GM21381 (cell line): Measurements from ENCODE around the gene DELE1.
A peak's percentile ranks its signal among the peaks of the same experiment; 100 is the strongest.
"Not testable (repeated sequence)": the region's sequence is repeated elsewhere in the genome, so short reads cannot be mapped to it uniquely, and the experiment has no call there.

ENCODE experiments used
- ATAC-seq: cut with Tn5 transposase; IDR thresholded peaks from one replicate; pipeline ENCODE4 v1.9.1; 2021; ENCODE audit warnings: mild to moderate bottlenecking, moderate library complexity; ENCODE audit not compliant: unreplicated experiment

Gene DELE1

DNA sequence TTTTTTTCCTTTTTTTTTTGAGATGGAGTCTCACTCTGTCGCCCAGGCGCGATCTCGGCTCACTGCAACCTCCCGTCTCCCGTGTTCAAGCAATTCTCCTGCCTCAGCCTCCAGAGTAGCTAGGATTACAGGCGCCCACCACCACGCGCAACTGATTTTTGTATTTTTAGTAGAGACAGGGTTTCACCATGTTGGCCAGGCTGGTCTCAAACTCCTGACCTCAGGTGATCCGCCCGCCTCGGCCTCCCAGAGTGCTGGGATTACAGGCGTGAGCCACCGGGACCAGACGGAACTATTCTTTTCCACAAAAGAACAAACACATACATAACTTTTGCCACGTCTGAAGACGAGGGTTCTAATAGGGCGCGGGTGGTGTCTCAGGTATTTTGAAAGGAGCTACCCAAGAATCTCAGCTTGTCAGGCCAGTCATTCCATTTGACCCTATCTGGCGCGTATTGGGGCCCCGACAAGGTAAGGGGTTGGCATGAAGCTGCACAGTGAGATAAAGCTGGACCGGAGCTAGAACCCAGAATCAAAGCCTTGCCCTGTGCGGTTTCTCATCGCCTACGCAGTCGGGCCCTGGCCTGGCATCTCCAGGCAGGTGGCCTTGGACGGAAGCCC lies 734 bp upstream of the DELE1 start:
- ATAC-seq: not testable (repeated sequence)

DNA sequence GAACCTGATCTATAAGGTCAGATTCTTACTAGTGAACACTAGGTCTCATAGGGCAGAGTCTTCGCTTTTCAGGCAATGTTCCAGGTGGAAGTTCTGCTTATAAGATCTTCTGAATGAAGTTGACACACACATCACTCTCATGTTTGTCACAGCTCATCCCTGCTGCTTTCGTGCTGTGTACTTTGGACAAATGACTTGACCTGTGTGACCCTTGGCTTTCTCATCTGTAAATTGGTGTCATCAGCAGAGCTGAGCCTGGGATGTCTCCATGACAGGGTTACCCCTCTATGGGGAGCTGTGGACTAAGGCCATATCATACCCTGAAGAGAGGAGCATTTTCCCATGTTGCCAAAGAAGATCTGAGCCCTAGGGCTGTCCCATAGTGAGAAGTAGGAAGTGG lies 2.8 kb downstream of the DELE1 start:
- no peak for ATAC-seq

DNA sequence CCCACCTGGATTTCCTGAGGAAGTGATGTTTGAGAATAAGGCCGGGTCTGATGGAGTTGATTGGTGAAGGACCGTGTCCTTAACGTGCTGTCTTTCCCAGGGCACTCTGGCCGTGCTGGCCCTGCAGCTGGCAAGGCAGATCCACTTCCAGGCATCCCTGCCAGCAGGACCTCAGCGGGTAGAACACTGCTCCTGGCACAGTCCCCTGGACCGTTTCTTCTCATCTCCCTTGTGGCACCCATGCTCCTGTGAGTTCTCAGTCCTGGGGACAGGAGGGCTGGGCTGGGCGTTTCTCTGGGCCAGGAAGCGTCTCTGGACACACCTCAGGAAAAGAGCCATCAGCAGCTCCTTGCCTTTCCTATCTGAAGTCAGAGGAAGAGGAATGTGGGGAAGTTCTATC lies 4.4 kb downstream of the DELE1 start:
- no peak for ATAC-seq

DNA sequence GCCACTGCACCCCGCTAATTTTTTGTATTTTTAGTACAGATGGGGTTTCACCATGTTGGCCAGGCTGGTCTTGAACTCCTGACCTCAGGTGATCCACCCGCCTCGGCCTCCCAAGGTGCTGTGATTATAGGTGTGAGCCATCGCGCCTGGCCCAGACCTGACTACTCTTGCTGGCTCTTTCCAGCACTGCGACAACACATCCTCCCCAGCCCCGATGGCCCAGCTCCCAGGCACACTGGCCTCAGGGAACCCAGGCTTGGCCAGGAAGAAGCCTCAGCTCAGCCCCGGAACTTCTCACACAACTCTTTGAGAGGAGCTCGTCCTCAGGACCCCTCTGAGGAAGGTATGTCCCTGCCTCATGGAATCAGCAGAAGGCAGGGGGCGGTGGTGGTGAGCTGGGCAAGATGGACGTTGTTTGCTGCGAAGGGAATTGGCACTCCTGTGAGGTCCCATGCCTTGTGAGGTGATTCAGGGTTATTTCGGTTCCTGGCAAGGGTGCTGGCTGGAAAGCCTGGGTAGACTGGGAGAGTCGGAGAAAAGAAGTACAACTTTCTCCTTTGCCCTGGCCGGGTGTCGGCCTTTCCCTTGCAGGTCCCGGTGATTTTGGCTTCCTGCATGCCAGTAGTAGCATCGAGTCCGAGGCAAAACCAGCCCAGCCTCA lies 5.9 kb downstream of the DELE1 start:
- no peak for ATAC-seq

DNA sequence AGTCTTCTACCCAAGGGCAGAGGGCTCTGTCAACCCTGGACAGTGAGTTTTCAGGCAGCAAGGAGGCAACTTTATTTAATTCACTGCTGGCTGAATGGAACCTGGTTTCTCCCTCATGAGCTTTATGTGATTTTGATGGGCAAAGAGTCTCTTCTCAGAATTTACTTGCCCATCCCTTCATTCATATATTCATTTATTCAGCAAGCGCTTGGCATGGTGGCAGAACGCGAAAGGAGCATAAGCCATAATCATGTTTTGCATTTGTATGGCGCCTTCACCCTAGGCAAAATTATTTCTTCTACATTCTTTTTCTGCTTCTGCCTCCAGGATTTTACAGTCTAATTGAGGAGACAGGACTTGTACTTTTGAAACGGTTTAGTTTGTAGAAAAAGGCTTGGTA lies 8.0 kb downstream of the DELE1 start:
- ATAC-seq: no peak

DNA sequence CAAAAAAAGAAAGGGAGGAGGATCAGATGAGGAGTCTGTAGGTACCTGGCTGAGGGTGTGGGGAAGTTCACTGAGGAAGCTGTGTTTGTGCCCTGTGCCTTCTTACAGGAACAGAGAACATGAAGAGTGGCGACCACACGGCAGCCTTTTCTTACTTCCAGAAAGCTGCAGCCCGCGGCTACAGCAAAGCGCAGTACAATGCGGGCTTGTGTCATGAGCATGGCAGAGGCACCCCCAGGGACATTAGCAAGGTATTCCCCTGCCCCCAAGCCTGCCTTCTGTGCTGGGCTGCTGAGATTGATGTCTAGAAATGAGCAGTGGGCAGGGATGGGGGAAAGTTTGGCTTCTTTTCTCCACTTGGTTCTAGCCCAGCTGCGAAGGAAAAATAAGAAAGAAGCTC lies 9.5 kb downstream of the DELE1 start:
- no peak for ATAC-seq

DNA sequence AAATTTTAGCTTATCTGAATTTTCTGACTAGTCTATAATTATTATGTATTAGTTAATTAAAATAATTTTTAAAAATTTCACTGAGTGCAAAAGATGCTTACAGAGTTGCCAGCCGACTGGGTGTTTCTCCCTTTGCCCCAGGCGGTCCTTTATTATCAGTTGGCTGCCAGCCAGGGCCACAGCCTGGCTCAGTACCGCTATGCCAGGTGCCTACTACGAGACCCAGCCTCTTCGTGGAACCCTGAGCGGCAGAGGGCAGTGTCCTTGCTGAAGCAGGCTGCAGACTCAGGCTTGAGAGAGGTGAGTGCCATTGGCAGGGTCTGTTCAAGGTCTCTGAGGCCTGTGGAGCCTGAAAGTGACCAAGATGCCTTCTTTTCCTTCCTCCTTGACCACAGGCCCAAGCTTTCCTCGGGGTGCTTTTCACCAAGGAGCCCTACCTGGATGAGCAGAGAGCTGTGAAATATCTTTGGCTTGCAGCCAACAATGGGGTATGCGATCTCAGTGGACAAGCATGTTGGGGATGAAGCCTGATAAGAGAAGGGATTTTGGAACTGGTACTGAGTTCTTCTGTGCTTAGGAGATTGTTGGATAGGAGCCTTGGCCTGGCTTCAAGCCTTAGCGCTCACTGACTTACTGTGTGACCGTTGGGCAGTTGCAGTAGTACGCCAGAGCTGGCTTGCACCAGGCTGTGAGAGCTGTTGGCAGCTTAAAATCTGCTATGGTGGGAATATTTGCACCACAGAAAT lies 10.6 kb downstream of the DELE1 start:
- no peak for ATAC-seq

DNA sequence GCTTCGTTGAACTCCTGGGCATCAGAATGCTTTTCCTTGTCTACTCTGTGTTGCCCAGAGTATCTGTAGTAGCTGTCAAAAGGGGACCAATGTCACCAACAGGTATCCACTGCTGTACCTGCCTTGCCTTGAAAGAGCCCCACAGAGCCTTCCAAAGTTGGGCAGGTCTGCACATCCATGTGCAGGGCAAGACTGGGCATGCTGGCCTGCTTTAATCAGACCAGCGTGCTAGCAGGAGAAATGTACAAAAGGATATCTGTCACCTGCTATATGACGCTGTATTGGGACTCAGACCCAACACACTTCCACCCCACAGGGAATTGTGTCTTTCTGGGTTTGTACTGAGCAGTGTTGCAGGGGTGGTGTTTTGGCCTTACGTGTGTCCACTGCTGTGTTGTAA lies 11.9 kb downstream of the DELE1 start:
- ATAC-seq: no peak

DNA sequence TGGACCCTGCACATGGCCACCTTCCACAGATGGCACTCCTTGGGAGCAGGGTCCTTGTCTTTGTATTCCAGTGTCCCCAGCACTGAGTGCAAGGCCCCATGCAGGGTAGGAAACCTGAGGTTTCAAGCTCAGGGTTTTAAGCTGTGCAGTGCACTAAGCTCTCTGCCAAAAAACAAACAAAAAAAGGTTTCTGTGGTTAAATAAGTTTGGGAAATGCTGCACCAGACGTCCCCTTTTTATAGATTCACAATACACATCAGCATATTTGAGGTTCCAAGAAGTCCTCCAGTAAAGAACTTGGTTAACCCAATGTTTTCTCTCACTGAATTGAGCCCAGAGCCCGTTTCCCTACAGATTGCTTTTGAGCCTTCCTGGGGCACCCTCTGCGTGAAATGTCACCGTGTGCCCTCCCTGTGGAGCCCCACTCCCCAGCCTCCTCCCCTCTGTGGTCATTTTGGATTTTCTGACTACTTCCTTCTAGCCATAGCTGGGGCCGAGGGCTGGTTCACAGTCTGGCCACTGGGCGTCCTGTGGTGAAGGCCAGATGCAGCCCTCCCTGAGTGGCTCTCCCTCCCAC lies 17.1 kb downstream of the DELE1 start:
- no peak for ATAC-seq

DNA sequence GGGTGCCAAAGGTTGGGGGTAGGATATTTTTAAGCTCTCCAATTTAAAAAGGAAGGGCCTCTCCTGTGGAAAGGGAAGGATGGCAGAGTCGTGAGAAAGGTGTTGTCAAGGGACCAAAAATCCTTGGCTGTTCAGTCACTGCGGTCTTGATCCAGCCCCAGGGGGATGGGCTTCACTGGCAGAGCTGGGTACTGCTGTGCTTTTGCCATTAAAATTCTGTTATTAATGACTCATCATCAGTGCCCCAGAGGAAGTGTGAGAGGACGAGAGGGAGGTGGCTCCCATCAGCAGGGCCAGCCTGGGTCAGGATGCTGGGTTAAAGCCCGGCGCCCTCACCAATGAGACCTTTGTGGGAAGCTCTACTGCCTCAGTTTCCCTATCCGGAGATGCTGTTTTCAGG lies 17.6 kb downstream of the DELE1 start:
- no peak for ATAC-seq

DNA sequence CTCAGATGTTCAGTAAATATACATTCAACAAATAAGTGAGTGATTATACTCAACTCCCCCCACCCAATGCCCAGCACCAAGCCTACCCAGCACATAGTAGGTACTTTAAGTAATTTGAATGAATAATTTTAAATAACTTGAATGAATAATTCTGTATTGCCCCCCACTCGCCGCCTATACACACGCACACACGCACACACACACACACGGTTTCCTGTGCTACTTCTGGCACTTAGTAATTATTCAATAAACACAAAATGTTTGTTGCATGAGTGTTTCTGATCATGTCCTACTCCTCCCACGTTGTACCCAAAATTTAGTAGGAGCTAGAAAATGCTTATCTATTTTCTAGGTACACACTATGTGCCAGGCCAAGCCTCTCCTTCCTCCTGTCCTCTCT lies 18.1 kb downstream of the DELE1 start:
- ATAC-seq: no peak

DNA sequence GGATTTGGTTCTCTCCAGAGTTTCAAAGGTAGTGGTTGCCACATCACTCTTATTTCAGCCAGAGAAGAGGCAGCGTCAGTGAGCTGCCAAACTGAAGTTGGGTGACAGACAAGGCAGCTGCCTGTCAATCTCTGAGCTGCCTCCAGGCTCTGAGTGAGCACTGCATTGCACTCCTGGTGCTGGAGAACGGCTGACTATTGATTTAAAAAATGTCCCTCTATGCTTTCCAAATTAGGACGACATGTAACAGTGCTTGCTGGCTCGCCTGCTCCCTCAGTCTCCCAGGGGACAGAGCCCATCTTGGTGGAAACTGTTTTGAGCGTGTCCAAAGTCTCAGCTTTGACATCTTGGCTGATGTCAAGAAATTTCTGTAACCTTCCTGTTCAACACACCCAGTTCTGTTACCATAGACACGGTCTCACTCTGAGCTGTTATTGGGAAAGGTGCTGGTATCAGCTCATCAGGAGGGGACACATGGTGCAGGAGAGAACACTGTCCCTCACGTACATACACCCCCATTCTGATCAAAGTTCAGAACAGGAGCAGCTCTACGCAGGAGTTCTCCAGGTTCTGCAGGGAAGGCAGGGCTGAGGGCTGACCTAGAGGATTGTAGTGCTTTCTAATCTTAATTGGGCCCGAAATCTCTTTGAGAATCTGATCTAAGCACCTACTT lies 18.6 kb downstream of the DELE1 start:
- no peak for ATAC-seq

DNA sequence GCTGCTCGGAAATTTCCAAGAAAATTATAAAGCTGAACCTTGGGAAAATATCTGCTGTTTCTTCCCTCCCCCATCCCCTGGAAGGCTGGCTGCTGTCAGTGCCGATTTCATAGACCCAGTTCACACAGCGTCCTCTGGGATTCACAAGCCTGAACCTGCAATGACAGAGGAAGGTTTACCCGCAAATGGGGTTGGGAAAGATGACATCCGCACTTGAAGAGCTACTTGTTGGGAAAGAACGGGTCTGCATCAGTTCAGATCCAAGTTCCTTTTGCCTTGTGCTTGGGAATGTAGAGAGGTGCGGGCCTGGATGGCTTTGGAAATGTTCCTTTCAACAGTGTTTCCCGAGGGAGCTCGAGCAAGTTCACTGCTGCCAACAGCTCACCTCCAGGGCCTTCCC lies 20.4 kb downstream of the DELE1 start:
- ATAC-seq: no peak

DNA sequence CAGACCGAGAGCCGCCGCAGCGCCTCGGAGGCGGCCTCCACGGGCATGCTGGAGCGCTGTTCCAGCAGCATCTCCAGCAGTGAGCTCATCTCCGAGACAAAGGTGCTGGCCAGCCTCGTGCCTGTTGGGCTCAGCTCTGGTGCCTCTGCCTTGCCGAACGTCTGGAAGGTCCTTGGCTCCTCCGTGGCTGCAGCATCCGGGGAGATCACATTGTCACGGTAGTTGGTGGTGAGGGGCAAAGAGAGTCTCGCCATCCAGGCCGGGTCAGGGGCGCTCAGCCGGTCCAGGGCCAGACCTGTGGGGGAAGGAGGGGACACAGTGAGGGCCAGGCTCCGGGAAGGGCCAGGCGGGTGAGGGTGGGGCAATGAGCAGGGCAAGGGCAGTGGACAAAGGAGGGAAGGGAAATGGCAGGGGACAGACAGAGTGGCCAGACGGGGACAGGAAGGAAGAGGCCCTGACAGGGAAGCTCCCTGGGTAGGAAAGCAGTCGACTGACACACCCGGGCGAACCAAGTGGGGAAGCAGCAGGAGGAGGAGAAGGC lies 21.9 kb downstream of the DELE1 start:
- ATAC-seq: no peak

DNA sequence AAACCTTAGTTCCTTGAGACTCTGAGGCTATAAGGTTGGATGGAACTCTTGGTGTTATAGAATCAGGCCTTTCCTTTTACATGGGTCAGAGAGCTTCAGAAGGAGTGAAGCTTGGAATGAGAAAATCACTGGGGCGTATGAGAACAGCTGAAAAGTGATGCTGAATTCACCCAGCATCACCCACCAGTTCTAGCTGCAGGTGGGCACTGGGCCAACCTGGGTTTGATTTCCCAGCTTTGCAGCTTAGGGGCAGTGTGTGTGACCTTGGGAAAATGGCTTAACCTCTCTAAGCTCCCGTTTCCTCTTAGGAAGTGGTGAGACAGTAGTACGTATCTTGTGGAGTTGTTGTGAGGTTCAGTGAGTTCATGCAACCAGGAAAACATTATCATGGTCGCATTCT lies 23.6 kb downstream of the DELE1 start:
- ATAC-seq: no peak

DNA sequence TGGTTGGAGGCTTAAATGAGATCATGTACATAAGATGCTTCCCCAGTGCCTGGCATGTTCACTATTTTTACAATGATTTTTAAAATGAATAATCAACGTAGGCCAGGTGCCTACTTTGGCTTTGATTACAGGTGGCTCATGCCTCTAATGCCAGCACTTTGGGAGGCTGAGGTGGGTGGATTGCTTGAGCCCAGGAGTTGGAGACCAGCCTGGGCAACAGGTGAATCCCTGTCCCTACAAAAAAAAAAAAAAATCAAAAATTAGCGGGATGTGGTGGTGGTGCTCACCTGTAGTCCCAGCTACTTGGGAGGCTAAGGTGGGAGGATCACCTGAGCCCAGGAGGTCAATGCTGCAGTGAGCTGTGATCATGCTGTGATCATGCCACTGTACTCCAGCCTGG lies 25.1 kb downstream of the DELE1 start:
- ATAC-seq: no peak

DNA sequence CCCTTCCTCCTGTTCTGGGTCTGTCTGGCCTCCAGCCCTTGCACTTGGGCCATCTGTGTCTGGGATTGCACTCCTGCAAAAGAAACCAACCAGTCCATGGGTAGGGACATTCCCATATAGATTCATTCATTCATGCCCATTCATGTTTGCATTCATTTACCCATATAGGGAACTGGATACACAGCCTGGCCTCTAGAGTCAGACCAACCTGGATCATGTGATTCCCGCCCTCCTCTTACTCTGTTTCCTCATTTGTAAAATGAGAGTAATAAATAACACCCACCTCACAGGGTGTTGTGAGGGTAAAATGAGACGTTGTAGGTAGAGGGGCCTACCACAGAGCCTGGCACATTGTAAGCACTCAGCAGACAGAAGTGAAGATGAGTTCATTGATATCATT lies 25.8 kb downstream of the DELE1 start:
- ATAC-seq: no peak

DNA sequence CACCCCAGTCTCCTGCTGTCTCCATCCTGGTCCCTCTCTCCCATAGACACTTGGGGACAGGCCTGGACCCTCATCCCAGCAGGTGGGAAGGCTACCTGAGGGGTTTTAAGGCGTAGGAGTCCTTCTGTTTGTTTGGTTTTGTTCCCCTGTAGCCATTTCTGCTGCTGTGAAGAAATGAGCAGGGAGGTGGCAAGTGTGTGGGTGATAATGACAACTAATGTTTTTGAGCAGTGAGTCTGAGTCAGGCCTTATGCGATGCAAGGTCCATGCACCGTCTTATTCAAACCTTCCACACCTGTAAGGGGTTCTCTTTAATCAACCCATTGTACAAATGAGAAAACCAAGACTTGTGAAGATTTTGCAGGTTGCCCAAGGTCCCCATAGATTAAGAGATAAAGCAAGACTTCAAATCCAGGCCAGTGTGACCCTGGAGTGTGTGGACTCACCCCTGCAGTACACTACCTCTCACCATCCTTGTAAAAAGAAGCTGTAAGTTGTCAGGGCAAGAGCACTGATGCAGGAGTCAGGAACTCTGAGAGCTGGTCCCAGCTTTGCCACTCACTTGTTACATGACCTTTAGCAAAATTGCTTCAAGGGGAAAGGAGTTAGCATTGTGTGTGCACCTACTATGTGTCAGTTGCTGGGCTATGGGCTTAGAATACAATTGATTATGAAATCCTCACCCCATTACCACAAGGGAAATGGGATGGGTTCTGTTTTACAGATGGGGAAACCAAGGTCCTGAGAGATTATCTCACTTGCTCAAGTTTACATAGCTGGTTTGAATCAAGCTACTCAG lies 26.7 kb downstream of the DELE1 start:
- ATAC-seq: no peak

DNA sequence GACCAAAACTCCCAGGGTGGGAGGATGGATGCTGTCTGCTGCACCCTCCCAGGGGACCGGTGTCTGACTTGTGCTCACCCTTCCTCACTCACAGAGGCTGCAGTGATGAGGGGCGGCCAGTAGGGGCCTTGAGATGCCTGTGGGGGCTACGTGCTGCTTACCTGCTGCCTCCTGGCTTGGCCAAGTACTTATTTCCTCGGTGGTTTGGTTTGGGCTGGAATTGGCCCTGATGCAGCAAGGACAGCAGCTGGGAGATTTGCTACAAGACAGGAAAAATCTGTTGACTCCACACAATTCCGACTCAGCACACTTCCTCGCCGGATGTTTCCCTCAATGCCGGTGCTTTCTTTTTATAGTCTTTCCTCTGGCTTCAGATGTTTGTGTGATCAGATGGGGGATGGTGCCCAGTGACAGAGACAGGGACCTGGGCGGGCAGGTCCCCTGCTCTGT lies 27.7 kb downstream of the DELE1 start:
- ATAC-seq: peak; percentile 64

DNA sequence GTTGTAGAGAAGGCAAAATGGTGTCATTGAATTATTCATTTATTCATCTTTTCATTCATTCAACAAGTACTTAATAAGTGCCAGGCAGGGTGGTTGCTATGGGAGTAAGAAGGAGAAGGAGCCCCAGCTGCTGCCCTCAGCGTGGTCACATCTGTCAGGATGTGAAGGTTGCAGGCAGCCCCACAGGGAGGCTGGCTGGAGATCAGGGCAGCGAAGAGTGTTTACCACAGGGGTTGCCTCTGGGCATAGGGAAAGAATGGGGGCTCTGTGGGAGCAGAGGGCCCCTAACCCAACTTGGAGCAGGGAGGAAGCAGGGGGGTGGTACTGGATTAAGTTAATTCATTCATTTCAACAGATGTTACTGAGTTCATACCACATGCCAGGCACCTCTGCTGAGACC lies 28.3 kb downstream of the DELE1 start:
- ATAC-seq: no peak
